HTERT RPE-1 (cell line): ENCODE results near the gene LRRC19.

Source experiments
- in situ Hi-C: fragments of 300-500 bp; cut with MboI; formaldehyde crosslinking; loops from 4 replicates; pipeline ENCODE4 v1.14.3; 2020; ENCODE audit warnings: low sequenced_read_pairs

Gene LRRC19

GRCh38 chr9:26955921-26956859, 49.3 kb downstream of the LRRC19 start, which contains the start of gene IFT74:
Gene IFT74 (plus strand): TSS chr9:26956412. CDS start chr9:26961968, 5,556 bp downstream.
- in situ Hi-C loops: no loop called here

- in situ Hi-C loops: no loop called here
Measured at GRCh38 chr9:26955222-26955903, 50.1 kb downstream of the LRRC19 start.

- in situ Hi-C loops: no loop called here
Measured at GRCh38 chr9:26954050-26954508, 51.4 kb downstream of the LRRC19 start.

GRCh38 chr9:26951794-26952193, 53.7 kb downstream of the LRRC19 start:
- in situ Hi-C loops: no loop called here

- in situ Hi-C loops: no loop called here
Measured at GRCh38 chr9:26950521-26950920, 55.0 kb downstream of the LRRC19 start.

- in situ Hi-C loops: no loop called here
Measured at GRCh38 chr9:26949637-26950069, 55.8 kb downstream of the LRRC19 start.

- in situ Hi-C loops: no loop called here
Measured at GRCh38 chr9:26947736-26948135, 57.7 kb downstream of the LRRC19 start.

- in situ Hi-C loops: no loop called here
Measured at GRCh38 chr9:26946753-26947727, 58.4 kb downstream of the LRRC19 start, which contains the start of gene PLAA. Gene PLAA (minus strand): TSS chr9:26947242. CDS start chr9:26947045, 197 bp downstream.

GRCh38 chr9:26945591-26945990, 59.9 kb downstream of the LRRC19 start:
- in situ Hi-C loops: no loop called here
